Stomach (tissue), 9 donors: ENCODE measurements around the gene MDFIC. TPM values are rescaled to one million over a fixed set of nuclear protein-coding genes. Genes with fewer than 3 reads are reported as not detected.

Experiments
- DNase-seq, 2 donors: peaks; one replicate each; pipeline versions ENCODE4 v3.0.0 to v3.0.0-alpha.2; 2013 to 2019
- H3K27ac ChIP-seq, 5 donors: fragments of 200-600 bp in 4 of 5; sonication (generic) in 4 of 5; one replicate each; pipeline ENCODE4 v1.5.1; 2013 to 2019; ENCODE audit warnings: mild to moderate bottlenecking in 1 of 5, moderate library complexity in 1 of 5
- H3K27me3 ChIP-seq, 3 donors: fragments of 200-600 bp; sonication (generic); one replicate each; pipeline ENCODE4 v1.5.1; 2017 to 2019; ENCODE audit warnings: mixed run types in 1 of 3
- H3K36me3 ChIP-seq, 4 donors: fragments of 200-600 bp; sonication (generic); 1 replicate in 3 of 4; 2 replicates in 1 of 4; pipeline ENCODE4 v1.5.1; 2016 to 2019
- H3K4me1 ChIP-seq, 4 donors: fragments of 200-600 bp; sonication (generic); one replicate each; pipeline ENCODE4 v1.5.1; 2016 to 2019
- H3K4me3 ChIP-seq, 4 donors: fragments of 200-600 bp; sonication (generic) in 3 of 4; one replicate each; pipeline ENCODE4 v1.5.1; 2016 to 2019; ENCODE audit warnings: mild to moderate bottlenecking in 1 of 4
- H3K9me3 ChIP-seq, 4 donors: fragments of 200-600 bp; sonication (generic); one replicate each; pipeline ENCODE4 v1.5.1; 2016 to 2019
- CTCF ChIP-seq, 7 experiments: fragments of 450-650 bp in 4 of 7; fragments of 200-600 bp in 3 of 7; sonication (generic) in 3 of 7; IDR thresholded peaks; one replicate each; pipeline ENCODE4 v1.5.1; 2016 to 2019; ENCODE audit warnings: antibody characterized with exemption in 7 of 7, control low read depth in 2 of 7, mild to moderate bottlenecking in 1 of 7
- EP300 ChIP-seq: sonication (generic); formaldehyde crosslinking; IDR thresholded peaks from one replicate; pipeline ENCODE4 v1.6.1; 2017; ENCODE audit warnings: antibody characterized with exemption
- POLR2A ChIP-seq, 4 donors: fragments of 450-650 bp; IDR thresholded peaks; one replicate each; pipeline ENCODE4 v1.6.1; 2016; ENCODE audit warnings: antibody characterized with exemption in 4 of 4, control low read depth in 2 of 4, mild to moderate bottlenecking in 1 of 4, moderate library complexity in 1 of 4
- POLR2AphosphoS5 ChIP-seq, 3 donors: sonication (generic); formaldehyde crosslinking; IDR thresholded peaks; one replicate each; pipeline ENCODE4 v1.6.1; 2016; ENCODE audit warnings: antibody characterized with exemption in 3 of 3
- WGBS, 5 donors: extraction: QIAGEN DNeasy Blood & Tissue Kit in 3 of 5; methylation state at CpG; one replicate each; pipeline versions ENCODE4 v1.1.5 to v1.1.7; 2013 to 2018; 5-methylcytosine and 5-hydroxymethylcytosine counted together
- intact Hi-C: fragments of 100-400 bp; cut with DNase I; formaldehyde crosslinking; loops from one replicate; pipeline ENCODE4 v1.15.1; 2023; ENCODE audit warnings: low total_unique reads
- polyA plus RNA-seq, 3 donors: library from polyadenylated mRNA; stranded (reverse); fragments of 200-250 nt; gene quantifications; one replicate each; pipeline ENCODE4 v1.2.3, GENCODE V29; 2013
- total RNA-seq, 5 donors: library from RNA; depleted of rRNA; stranded (reverse); fragments of >200 nt; gene quantifications; one replicate each; pipeline versions ENCODE4 v1.1.0 to v1.2.3, GENCODE V29; 2014 to 2016
- donor health status: healthy with polysubstance abuse.
- donor health status: Bipolar disorder and iron deficiency.
- donor health status: healthy.

Gene MDFIC
- total and polyA plus RNA-seq, 8 donors: 6.9 to 39.8 (median 8.6) TPM

GRCh38 chr7:114949231-114949630 lies 27.3 kb downstream of the MDFIC start:
- Histone ChIP-seq H3K27ac (no peak overlapping the region), H3K9me3 (no peaks in the 10 kb centered on the region), H3K4me1 (peaks cover 0 to 10% (median under 1%) of the 10 kb centered on the region in 4 donors), H3K27me3 (no peaks in the 10 kb centered on the region), H3K4me3 (no peak overlapping the region), H3K36me3 (no peaks in the 10 kb centered on the region)
- intact Hi-C loops: no loop called here
- no peak for DNase-seq
- TF ChIP-seq CTCF (IDR thresholded peaks at IDR 0.05) (no peak), EP300 (no peak), POLR2A (IDR thresholded peaks at IDR 0.05) (no peak), POLR2AphosphoS5 (IDR thresholded peaks at IDR 0.05) (no peak)
- WGBS, 5 donors: 68 to 79% (median 73%) methylated on average over 1 of the region's 1 CpG

- no peak overlapping the region for H3K27ac ChIP-seq
- no peak for TF ChIP-seq POLR2AphosphoS5 (IDR thresholded peaks at IDR 0.05)
- no peak for TF ChIP-seq EP300
- no peak for TF ChIP-seq CTCF (IDR thresholded peaks at IDR 0.05)
- TF ChIP-seq POLR2A (IDR thresholded peaks at IDR 0.05): no peak
- H3K4me1 ChIP-seq: no peaks in the 10 kb centered on the region
- H3K4me3 ChIP-seq: no peak overlapping the region
- DNase-seq: no peak
- H3K9me3 ChIP-seq: no peaks in the 10 kb centered on the region
- H3K27me3 ChIP-seq: no peaks in the 10 kb centered on the region
- intact Hi-C loops: no loop called here
- H3K36me3 ChIP-seq: no peaks in the 10 kb centered on the region
- 86 to 94% (median 89%) methylated on average over 3 of the region's 3 CpGs for WGBS, 5 donors
Measured at GRCh38 chr7:114952296-114952695, 30.4 kb downstream of the MDFIC start.

GRCh38 chr7:114953724-114954123 lies 31.8 kb downstream of the MDFIC start:
- intact Hi-C loops: no loop called here

GRCh38 chr7:114956702-114957101 lies 34.8 kb downstream of the MDFIC start:
- no peak for DNase-seq
- intact Hi-C loops: no loop called here
- Histone ChIP-seq H3K36me3 (no peaks in the 10 kb centered on the region), H3K4me1 (peaks cover 0 to 7% (median 0%) of the 10 kb centered on the region in 4 donors), H3K9me3 (no peaks in the 10 kb centered on the region), H3K27me3 (no peaks in the 10 kb centered on the region), H3K4me3 (no peak overlapping the region), H3K27ac (no peak overlapping the region)
- no peak for TF ChIP-seq EP300
- no peak for TF ChIP-seq POLR2AphosphoS5 (IDR thresholded peaks at IDR 0.05)
- TF ChIP-seq POLR2A (IDR thresholded peaks at IDR 0.05): no peak
- TF ChIP-seq CTCF (IDR thresholded peaks at IDR 0.05): no peak

More at GRCh38 chr7:114953724-114954123, 31.8 kb downstream of the MDFIC start:
- no peak overlapping the region for H3K27ac ChIP-seq
- no peaks in the 10 kb centered on the region for H3K36me3 ChIP-seq
- no peaks in the 10 kb centered on the region for H3K9me3 ChIP-seq
- no peak overlapping the region for H3K4me3 ChIP-seq
- DNase-seq: no peak
- TF ChIP-seq EP300 (no peak), POLR2AphosphoS5 (IDR thresholded peaks at IDR 0.05) (no peak), POLR2A (IDR thresholded peaks at IDR 0.05) (no peak), CTCF (IDR thresholded peaks at IDR 0.05) (no peak)
- H3K4me1 ChIP-seq: peaks cover 0 to 6% (median 0%) of the 10 kb centered on the region in 4 donors
- H3K27me3 ChIP-seq: no peaks in the 10 kb centered on the region
- 80 to 95% (median 91%) methylated on average over 2 of the region's 2 CpGs for WGBS, 5 donors
